GM23338 (cell line): ENCODE measurements around the gene UBQLN4. TPM values are rescaled to one million over a fixed set of nuclear protein-coding genes. Genes with fewer than 3 reads are reported as not detected.

ENCODE experiments used
- ATAC-seq: fragments of 200-7000 bp; cut with Tn5 transposase; 3 replicates; pipeline ENCODE4 v1.9.1; 2020
- DNase-seq: peaks from one replicate; pipeline ENCODE4 v3.0.0-alpha.2; 2015; ENCODE audit warnings: low spot score
- H2AFZ ChIP-seq: fragments of 200-600 bp; sonication (generic); 2 replicates; pipeline ENCODE4 v1.8.0; 2016; ENCODE audit warnings: antibody characterized with exemption, mild to moderate bottlenecking, moderate library complexity
- H3F3A ChIP-seq: fragments of 200-600 bp; sonication (generic); replicated peaks from 2 replicates; pipeline ENCODE4 v1.8.0; 2017; ENCODE audit warnings: antibody characterized with exemption, mixed run types, low read depth
- H3K27ac ChIP-seq: fragments of 200-600 bp; sonication (generic); 2 replicates; pipeline ENCODE4 v1.6.1; 2016; ENCODE audit warnings: low read depth
- H3K27me3 ChIP-seq: fragments of 200-600 bp; sonication (generic); 2 replicates; pipeline ENCODE4 v1.8.0; 2016; ENCODE audit warnings: mild to moderate bottlenecking, mixed run types, moderate library complexity; ENCODE audit not compliant: insufficient read depth
- H3K36me3 ChIP-seq: fragments of 200-600 bp; sonication (generic); 2 replicates; pipeline ENCODE4 v1.8.0; 2016; ENCODE audit warnings: mild to moderate bottlenecking; ENCODE audit not compliant: insufficient read depth
- H3K4me1 ChIP-seq: fragments of 200-600 bp; sonication (generic); 2 replicates; pipeline ENCODE4 v1.8.0; 2016; ENCODE audit warnings: mild to moderate bottlenecking, moderate library complexity; ENCODE audit not compliant: insufficient read depth
- H3K4me2 ChIP-seq: fragments of 200-600 bp; sonication (generic); 2 replicates; pipeline ENCODE4 v1.7.1; 2017; ENCODE audit warnings: mixed run types
- H3K4me3 ChIP-seq: fragments of 200-600 bp; sonication (generic); 2 replicates; pipeline ENCODE4 v1.6.1; 2016; ENCODE audit warnings: mixed run types
- H3K79me2 ChIP-seq: fragments of 200-600 bp; sonication (generic); replicated peaks from 2 replicates; pipeline ENCODE4 v1.8.0; 2017; ENCODE audit warnings: mild to moderate bottlenecking; ENCODE audit not compliant: insufficient read depth
- H3K9me2 ChIP-seq: fragments of 200-600 bp; sonication (generic); 2 replicates; pipeline ENCODE4 v1.8.0; 2017; ENCODE audit not compliant: insufficient read depth
- H4K20me1 ChIP-seq: fragments of 200-600 bp; sonication (generic); replicated peaks from 2 replicates; pipeline ENCODE4 v1.8.0; 2017; ENCODE audit warnings: mild to moderate bottlenecking; ENCODE audit not compliant: insufficient read depth
- H3K27ac Mint-ChIP-seq: 2 replicates; pipeline ENCODE4 v1.8.0; 2020; ENCODE audit warnings: inconsistent platforms, mild to moderate bottlenecking, moderate library complexity, mixed read lengths
- H3K27me3 Mint-ChIP-seq: 3 replicates; pipeline ENCODE4 v1.8.0; 2022; ENCODE audit warnings: low read depth, mild to moderate bottlenecking, moderate library complexity, mixed read lengths, inconsistent platforms; ENCODE audit not compliant: insufficient read depth, poor library complexity
- H3K36me3 Mint-ChIP-seq: 3 replicates; pipeline ENCODE4 v1.8.0; 2021; ENCODE audit warnings: low read depth, mild to moderate bottlenecking, inconsistent platforms, moderate library complexity, mixed read lengths
- H3K4me1 Mint-ChIP-seq: 3 replicates; pipeline ENCODE4 v1.8.0; 2020; ENCODE audit warnings: mild to moderate bottlenecking, inconsistent platforms, mixed read lengths
- H3K4me3 Mint-ChIP-seq: 3 replicates; pipeline ENCODE4 v1.8.0; 2021; ENCODE audit warnings: moderate library complexity, mild to moderate bottlenecking, inconsistent platforms, mixed read lengths
- H3K9me3 Mint-ChIP-seq: 3 replicates; pipeline ENCODE4 v1.8.0; 2020; ENCODE audit warnings: moderate library complexity, mild to moderate bottlenecking, inconsistent platforms, mixed read lengths
- CREB1 ChIP-seq: fragments of 250-450 bp; sonication (Bioruptor Pico); IDR thresholded peaks from 2 replicates; pipeline ENCODE4 v1.5.0; 2020; ENCODE audit warnings: low read depth, mild to moderate bottlenecking, moderate library complexity
- EZH2 ChIP-seq: fragments of 200-600 bp; sonication (generic); IDR thresholded peaks from one replicate; pipeline ENCODE4 v1.8.0; 2017; ENCODE audit warnings: antibody characterized with exemption, mild to moderate bottlenecking, low read depth; ENCODE audit not compliant: unreplicated experiment
- EZH2phosphoT487 ChIP-seq: fragments of 200-600 bp; sonication (generic); IDR thresholded peaks from one replicate; pipeline ENCODE4 v1.8.1; 2018; ENCODE audit warnings: antibody characterized with exemption; ENCODE audit not compliant: unreplicated experiment
- JUNB ChIP-seq: IDR thresholded peaks from one replicate; pipeline ENCODE4 v1.6.1; 2016; ENCODE audit warnings: antibody characterized with exemption; ENCODE audit not compliant: unreplicated experiment
- NANOG ChIP-seq: IDR thresholded peaks from 2 replicates; pipeline ENCODE4 v1.6.1; 2016; ENCODE audit warnings: antibody characterized with exemption, borderline replicate concordance
- POLR2AphosphoS5 ChIP-seq: IDR thresholded peaks from 2 replicates; pipeline ENCODE4 v1.6.1; 2016; ENCODE audit warnings: antibody characterized with exemption, low read depth
- STAT1 ChIP-seq: IDR thresholded peaks from one replicate; pipeline ENCODE4 v1.6.1; 2016; ENCODE audit warnings: antibody characterized with exemption; ENCODE audit not compliant: unreplicated experiment
- ZNF114 ChIP-seq: fragments of 250-450 bp; sonication (Bioruptor Pico); IDR thresholded peaks from 2 replicates; pipeline ENCODE4 v1.5.0; 2020; ENCODE audit warnings: mild to moderate bottlenecking, moderate library complexity
- ZNF331 ChIP-seq: fragments of 250-450 bp; sonication (Bioruptor Pico); IDR thresholded peaks from 2 replicates; pipeline ENCODE4 v1.5.0; 2020; ENCODE audit warnings: low read depth, mild to moderate bottlenecking, moderate library complexity
- polyA plus RNA-seq: library from polyadenylated mRNA; unstranded; fragments of >200 nt; fragmentation: Nextera tagmentation; extraction: Ambion mirVana; gene quantifications from 2 replicates; pipeline ENCODE4 v1.2.1, GENCODE V29; 2016
- total RNA-seq: library from RNA; depleted of rRNA; stranded (reverse); fragments of >200 nt; shearing (Covaris generic); gene quantifications from 2 replicates; pipeline ENCODE4 v1.2.3, GENCODE V29; 2014
- TF ChIP-seq, protein P1 (sequence below): fragments of 250-450 bp; sonication (Bioruptor Pico); IDR thresholded peaks from 2 replicates; pipeline ENCODE4 v1.5.0; 2020; ENCODE audit warnings: mild to moderate bottlenecking, moderate library complexity
- TF ChIP-seq, protein P2 (sequence below): IDR thresholded peaks from one replicate; pipeline ENCODE4 v1.6.1; 2018; ENCODE audit warnings: antibody characterized with exemption; ENCODE audit not compliant: unreplicated experiment
- TF ChIP-seq, protein P3 (sequence below), 2 experiments: fragments of 200-600 bp in 1 of 2; sonication (generic) in 1 of 2; conservative IDR thresholded peaks; 2 replicates each; pipeline versions ENCODE4 v1.5.1 to v1.6.1; 2016 to 2017; ENCODE audit warnings: antibody characterized with exemption in 2 of 2, low read depth in 2 of 2, mild to moderate bottlenecking in 2 of 2, moderate library complexity in 1 of 2
- TF ChIP-seq, protein P4 (sequence below): IDR thresholded peaks from 2 replicates; pipeline ENCODE4 v1.6.1; 2016; ENCODE audit warnings: antibody characterized with exemption

The UBQLN4 gene
- total and polyA plus RNA-seq, 2 experiments from 2014 or later = 10.0 to 30.5 TPM

DNA sequence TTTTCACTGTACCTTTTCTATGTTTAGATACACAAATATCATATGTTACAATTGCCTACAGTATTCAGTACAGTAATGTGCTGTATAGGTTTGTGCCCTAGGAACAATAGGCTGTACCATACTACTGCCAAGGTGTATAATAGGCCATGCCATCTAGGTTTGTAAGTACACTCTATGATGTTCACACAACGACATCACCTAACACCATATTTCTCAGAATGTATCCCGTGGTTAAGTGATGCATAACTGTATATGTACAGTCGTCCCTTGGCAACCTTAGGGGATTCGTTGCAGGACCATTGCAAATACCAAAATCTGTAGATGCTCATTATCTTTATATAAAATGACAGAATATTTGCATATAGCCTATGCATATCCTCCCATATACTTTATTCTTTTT is 27.0 kb downstream of the UBQLN4 start:
- Histone ChIP-seq H3K4me2 (no peak overlapping the region), H4K20me1 (no peaks in the 10 kb centered on the region), H3K4me3 (no peak overlapping the region), H2AFZ (no peak overlapping the region), H3K4me1 (peaks cover 4% of the 10 kb centered on the region; the same call in 1 of the 2 replicates), H3K9me2 (no peaks in the 10 kb centered on the region), H3K36me3 (no peaks in the 10 kb centered on the region), H3K27ac (no peak overlapping the region), H3F3A (0 out of 2 replicates have a peak, but pooled peaks cover 2% of the 10 kb centered on the region), H3K79me2 (no peaks in the 10 kb centered on the region), H3K27me3 (no peaks in the 10 kb centered on the region)
- Mint-ChIP-seq H3K36me3 (no peaks in the 10 kb centered on the region), H3K27me3 (no peaks in the 10 kb centered on the region), H3K27ac (no peak overlapping the region), H3K9me3 (no peaks in the 10 kb centered on the region), H3K4me1 (peaks cover 12% of the 10 kb centered on the region), H3K4me3 (no peak overlapping the region)
- DNase-seq = no peak
- TF ChIP-seq, protein P1, sequence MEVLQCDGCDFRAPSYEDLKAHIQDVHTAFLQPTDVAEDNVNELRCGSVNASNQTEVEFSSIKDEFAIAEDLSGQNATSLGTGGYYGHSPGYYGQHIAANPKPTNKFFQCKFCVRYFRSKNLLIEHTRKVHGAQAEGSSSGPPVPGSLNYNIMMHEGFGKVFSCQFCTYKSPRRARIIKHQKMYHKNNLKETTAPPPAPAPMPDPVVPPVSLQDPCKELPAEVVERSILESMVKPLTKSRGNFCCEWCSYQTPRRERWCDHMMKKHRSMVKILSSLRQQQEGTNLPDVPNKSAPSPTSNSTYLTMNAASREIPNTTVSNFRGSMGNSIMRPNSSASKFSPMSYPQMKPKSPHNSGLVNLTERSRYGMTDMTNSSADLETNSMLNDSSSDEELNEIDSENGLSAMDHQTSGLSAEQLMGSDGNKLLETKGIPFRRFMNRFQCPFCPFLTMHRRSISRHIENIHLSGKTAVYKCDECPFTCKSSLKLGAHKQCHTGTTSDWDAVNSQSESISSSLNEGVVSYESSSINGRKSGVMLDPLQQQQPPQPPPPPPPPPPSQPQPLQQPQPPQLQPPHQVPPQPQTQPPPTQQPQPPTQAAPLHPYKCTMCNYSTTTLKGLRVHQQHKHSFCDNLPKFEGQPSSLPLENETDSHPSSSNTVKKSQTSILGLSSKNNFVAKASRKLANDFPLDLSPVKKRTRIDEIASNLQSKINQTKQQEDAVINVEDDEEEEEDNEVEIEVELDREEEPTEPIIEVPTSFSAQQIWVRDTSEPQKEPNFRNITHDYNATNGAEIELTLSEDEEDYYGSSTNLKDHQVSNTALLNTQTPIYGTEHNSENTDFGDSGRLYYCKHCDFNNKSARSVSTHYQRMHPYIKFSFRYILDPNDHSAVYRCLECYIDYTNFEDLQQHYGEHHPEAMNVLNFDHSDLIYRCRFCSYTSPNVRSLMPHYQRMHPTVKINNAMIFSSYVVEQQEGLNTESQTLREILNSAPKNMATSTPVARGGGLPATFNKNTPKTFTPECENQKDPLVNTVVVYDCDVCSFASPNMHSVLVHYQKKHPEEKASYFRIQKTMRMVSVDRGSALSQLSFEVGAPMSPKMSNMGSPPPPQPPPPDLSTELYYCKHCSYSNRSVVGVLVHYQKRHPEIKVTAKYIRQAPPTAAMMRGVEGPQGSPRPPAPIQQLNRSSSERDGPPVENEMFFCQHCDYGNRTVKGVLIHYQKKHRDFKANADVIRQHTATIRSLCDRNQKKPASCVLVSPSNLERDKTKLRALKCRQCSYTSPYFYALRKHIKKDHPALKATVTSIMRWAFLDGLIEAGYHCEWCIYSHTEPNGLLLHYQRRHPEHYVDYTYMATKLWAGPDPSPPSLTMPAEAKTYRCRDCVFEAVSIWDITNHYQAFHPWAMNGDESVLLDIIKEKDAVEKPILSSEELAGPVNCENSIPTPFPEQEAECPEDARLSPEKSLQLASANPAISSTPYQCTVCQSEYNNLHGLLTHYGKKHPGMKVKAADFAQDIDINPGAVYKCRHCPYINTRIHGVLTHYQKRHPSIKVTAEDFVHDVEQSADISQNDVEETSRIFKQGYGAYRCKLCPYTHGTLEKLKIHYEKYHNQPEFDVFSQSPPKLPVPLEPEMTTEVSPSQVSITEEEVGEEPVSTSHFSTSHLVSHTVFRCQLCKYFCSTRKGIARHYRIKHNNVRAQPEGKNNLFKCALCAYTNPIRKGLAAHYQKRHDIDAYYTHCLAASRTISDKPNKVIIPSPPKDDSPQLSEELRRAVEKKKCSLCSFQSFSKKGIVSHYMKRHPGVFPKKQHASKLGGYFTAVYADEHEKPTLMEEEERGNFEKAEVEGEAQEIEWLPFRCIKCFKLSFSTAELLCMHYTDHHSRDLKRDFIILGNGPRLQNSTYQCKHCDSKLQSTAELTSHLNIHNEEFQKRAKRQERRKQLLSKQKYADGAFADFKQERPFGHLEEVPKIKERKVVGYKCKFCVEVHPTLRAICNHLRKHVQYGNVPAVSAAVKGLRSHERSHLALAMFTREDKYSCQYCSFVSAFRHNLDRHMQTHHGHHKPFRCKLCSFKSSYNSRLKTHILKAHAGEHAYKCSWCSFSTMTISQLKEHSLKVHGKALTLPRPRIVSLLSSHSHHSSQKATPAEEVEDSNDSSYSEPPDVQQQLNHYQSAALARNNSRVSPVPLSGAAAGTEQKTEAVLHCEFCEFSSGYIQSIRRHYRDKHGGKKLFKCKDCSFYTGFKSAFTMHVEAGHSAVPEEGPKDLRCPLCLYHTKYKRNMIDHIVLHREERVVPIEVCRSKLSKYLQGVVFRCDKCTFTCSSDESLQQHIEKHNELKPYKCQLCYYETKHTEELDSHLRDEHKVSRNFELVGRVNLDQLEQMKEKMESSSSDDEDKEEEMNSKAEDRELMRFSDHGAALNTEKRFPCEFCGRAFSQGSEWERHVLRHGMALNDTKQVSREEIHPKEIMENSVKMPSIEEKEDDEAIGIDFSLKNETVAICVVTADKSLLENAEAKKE = no peak
- TF ChIP-seq EZH2 = no peak
- no peak for TF ChIP-seq ZNF114
- no peak for TF ChIP-seq NANOG
- no peak for TF ChIP-seq ZNF331 (CRISPR knock-in tag)
- TF ChIP-seq POLR2AphosphoS5 = no peak
- no peak for TF ChIP-seq CREB1 (CRISPR knock-in tag)
- TF ChIP-seq, protein P2, sequence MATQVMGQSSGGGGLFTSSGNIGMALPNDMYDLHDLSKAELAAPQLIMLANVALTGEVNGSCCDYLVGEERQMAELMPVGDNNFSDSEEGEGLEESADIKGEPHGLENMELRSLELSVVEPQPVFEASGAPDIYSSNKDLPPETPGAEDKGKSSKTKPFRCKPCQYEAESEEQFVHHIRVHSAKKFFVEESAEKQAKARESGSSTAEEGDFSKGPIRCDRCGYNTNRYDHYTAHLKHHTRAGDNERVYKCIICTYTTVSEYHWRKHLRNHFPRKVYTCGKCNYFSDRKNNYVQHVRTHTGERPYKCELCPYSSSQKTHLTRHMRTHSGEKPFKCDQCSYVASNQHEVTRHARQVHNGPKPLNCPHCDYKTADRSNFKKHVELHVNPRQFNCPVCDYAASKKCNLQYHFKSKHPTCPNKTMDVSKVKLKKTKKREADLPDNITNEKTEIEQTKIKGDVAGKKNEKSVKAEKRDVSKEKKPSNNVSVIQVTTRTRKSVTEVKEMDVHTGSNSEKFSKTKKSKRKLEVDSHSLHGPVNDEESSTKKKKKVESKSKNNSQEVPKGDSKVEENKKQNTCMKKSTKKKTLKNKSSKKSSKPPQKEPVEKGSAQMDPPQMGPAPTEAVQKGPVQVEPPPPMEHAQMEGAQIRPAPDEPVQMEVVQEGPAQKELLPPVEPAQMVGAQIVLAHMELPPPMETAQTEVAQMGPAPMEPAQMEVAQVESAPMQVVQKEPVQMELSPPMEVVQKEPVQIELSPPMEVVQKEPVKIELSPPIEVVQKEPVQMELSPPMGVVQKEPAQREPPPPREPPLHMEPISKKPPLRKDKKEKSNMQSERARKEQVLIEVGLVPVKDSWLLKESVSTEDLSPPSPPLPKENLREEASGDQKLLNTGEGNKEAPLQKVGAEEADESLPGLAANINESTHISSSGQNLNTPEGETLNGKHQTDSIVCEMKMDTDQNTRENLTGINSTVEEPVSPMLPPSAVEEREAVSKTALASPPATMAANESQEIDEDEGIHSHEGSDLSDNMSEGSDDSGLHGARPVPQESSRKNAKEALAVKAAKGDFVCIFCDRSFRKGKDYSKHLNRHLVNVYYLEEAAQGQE = no peak
- TF ChIP-seq, protein P3, sequence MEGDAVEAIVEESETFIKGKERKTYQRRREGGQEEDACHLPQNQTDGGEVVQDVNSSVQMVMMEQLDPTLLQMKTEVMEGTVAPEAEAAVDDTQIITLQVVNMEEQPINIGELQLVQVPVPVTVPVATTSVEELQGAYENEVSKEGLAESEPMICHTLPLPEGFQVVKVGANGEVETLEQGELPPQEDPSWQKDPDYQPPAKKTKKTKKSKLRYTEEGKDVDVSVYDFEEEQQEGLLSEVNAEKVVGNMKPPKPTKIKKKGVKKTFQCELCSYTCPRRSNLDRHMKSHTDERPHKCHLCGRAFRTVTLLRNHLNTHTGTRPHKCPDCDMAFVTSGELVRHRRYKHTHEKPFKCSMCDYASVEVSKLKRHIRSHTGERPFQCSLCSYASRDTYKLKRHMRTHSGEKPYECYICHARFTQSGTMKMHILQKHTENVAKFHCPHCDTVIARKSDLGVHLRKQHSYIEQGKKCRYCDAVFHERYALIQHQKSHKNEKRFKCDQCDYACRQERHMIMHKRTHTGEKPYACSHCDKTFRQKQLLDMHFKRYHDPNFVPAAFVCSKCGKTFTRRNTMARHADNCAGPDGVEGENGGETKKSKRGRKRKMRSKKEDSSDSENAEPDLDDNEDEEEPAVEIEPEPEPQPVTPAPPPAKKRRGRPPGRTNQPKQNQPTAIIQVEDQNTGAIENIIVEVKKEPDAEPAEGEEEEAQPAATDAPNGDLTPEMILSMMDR (conservative IDR thresholded peaks at IDR 0.05; ENCODE audit: low read depth in 2 of 2) = no peak
- no peak for TF ChIP-seq EZH2phosphoT487
- TF ChIP-seq, protein P4, sequence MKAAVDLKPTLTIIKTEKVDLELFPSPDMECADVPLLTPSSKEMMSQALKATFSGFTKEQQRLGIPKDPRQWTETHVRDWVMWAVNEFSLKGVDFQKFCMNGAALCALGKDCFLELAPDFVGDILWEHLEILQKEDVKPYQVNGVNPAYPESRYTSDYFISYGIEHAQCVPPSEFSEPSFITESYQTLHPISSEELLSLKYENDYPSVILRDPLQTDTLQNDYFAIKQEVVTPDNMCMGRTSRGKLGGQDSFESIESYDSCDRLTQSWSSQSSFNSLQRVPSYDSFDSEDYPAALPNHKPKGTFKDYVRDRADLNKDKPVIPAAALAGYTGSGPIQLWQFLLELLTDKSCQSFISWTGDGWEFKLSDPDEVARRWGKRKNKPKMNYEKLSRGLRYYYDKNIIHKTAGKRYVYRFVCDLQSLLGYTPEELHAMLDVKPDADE = no peak
- no peak for TF ChIP-seq STAT1
- no peak for TF ChIP-seq JUNB
- ATAC-seq = no peak
